Activated T-helper 1 cell treated with Interleukin-2 at 50 U/mL for 16 hours (primary cell): ENCODE data around the gene UBR3.
"Not testable (repeated sequence)": the region's sequence is repeated elsewhere in the genome, so short reads cannot be mapped to it uniquely, and the experiment has no call there.

Experiments
- DNase-seq: peaks from one replicate; pipeline ENCODE4 v3.0.0-alpha.2; 2020; ENCODE audit warnings: low read depth

UBR3 gene

DNA sequence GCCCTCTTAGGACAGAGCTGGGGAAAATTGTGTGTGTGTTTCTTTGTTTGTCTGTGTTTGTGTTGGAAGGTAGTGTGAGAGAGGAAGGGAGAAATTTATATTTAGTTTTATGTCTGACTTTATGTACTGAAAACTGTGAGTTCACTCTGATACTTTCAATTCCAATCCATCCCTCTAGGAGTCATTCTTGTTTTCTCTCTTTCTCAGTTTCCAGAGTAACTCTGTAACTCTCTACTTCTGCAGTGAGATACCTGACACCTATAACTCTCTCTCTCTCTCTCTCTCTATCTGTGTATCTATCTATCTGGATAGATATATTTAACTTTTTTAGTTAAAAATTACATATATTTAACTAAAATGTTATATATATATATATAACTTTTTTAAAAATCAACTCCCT is 128.7 kb downstream of the UBR3 start:
- no peak for DNase-seq

DNA sequence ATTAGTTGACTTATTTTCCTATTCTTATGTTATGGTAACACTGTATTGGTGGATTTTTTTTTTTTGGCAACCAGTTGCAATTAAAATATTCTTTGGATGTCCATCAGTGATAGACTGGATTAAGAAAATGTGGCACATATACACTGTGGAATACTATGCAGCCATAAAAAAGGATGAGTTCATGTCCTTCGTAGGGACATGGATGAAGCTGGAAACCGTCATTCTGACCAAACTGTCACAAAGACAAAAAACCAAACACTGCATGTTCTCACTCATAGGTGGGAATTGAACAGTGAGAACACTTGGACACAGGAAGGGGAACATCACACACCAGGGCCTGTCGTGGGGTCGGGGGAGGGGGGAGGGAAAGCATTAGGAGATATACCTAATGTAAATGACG is 130.0 kb downstream of the UBR3 start:
- DNase-seq = not testable (repeated sequence)

DNA sequence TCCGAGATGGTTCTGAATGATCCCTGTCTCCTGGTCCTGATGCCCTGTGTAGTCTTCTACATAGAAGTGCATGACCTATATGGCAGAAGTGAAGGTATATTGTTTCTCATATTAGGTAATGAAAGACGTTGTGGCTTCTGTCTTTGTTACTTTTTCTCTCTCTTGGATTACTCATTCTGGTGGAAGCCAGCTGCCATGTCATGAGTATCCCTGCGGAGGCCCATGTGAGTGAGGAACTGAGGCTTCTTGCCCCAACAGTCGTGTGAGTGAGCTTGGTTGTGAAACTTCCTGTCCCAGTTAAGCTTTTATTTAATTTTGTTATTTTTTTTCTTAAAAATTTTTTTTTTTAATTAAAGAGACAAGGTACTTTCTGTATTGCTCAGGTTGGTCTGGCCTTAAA is 134.7 kb downstream of the UBR3 start:
- no peak for DNase-seq

DNA sequence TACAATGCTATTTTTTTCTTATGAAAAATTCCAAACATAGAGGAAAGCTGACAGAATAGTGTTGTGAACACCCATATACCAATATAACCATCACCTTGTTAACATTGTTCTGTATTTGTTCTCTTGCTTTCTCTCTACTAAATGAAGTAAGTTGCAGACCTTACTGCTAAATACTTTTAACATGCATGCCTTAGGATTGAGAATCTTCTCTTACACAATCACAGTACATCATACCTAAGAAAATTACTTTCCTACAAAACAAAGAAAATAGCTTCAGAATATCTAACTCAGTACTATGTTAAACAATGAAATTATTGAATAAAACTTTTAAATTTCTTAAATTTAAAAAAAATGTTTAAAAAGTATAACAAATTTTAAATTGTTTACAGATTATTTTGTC is 136.5 kb downstream of the UBR3 start:
- DNase-seq = no peak

DNA sequence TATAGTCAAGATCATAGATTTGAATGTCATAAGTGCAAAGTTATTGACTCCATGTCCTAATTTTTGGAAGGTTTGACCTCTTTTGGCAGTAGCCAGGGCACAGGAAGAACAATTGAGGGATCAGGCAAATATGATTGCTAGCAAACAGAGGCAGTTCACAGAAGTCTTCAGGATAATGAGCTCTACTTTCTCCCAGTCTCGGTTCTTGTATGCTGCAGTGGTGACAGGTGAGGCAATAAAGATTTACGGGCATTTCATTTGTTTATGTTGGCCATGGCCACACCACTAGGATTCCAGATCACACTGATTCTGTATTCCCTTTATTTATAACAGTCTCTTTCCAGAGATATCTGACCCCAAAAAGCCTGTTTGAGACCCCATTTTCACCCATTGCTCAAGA is 137.5 kb downstream of the UBR3 start:
- no peak for DNase-seq

DNA sequence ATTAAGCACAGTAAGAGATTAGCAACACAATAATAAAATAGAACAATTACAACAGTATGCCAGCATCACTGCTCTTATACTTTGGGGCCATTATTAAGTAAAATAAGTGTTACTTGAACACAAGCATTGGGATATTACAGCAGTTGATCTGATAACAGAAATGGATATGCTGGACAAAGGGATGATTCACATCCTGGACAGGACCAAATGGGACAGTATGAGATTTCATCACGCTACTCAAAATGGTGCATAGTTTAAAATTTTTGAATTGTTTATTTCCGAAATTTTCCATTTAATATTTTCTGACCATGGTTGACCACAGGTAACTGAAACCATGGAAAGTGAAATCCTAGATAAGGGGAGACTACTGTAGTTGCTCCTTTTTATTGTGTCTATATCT is 138.2 kb downstream of the UBR3 start:
- DNase-seq = no peak

DNA sequence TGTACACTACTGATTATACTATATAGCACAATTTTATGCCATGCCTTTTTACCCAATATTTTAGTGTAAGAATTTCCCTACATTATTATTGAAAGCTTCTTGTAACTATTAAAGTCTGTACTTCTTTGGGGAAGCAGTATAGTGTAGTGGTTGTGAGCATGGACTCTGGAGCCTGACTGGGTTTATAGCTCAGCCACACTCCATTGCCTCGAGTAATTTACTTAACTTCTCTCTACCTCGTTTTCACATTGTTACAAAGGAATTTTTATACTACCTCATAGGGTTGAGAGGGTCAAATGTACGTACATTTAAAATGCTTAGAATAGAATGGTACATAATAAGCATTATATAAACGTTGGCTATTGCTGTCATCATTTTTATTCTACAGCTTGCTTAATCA is 139.2 kb downstream of the UBR3 start:
- no peak for DNase-seq

DNA sequence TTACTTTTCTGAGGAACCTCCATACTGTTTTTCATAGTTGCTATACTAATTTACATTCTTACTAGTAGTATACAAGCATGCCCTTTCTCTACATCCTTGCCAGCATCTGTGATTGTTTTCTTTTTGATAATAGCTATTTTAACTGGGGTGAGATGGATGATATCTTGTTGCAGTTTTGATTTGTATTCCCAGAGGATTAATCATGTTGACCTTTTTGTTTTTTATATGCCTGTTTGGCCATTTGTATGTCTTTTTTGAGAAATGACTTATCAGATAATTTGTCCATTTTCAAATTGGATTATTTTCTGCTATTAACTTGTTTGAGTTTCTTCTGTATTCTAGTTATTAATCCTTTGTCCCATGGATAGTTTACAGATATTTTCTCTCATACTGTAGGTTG is 141.5 kb downstream of the UBR3 start:
- DNase-seq = no peak

DNA sequence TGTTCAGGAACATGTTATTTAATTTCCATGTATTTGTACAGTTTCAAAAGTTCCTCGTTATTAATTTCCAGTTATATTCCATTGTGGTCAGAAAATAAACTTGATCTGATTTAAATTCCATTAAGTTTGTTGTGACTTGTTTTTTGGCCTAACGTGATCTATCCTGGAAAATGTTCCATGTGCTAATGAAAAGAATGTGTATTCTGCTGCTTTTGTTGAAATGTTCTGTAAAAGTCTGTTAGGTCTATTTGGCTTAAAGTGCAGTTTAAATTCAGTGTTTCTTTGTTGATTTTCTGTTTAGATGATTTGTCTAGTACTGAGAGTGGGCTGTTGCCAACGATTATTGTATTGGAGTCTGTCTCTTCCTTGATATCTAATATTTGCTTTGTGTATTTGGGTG is 148.0 kb downstream of the UBR3 start:
- DNase-seq = no peak

DNA sequence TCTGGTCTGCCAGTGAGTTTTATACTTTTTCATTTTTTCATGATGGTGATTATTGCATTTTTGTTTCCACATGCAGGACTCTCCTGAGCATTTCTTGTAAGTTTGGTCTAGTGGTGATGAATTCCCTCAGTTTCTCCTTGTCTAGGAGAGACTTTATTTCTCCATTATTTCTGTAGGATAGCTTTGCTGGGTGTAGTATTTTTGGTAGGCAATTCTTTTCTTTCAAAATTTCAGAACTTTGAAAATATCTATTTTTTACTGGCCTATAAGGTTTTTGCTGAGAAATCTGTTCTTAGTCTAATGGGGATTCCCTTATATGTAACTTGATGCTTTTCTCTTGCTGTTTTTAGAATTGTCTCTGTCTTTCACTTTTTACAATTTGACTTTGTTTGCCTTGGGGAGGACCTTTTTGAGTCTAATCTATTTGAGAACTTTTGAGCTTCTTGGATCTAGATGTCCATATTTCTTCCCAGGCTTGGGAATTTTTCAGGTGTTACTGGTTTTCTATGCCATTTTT is 149.1 kb downstream of the UBR3 start:
- DNase-seq = no peak

DNA sequence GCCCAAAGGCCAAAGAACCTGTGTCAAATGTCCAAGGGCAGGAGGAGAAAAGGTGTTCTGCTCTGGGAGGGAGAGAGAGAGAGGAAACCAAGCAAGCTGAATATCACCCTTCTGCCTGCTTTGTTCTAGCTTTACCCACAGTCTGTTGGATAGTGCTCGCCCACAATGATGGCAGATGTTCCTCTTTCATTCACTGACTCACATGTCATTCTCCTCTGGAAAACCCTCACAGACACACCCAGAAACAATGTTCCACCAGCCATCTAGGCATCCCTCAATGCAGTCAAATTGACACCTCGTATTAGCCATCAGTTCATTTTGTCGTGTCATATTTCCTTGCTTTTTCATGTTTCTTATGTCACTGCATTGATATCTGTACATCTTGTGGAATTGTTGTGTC is 150.3 kb downstream of the UBR3 start:
- DNase-seq = no peak

DNA sequence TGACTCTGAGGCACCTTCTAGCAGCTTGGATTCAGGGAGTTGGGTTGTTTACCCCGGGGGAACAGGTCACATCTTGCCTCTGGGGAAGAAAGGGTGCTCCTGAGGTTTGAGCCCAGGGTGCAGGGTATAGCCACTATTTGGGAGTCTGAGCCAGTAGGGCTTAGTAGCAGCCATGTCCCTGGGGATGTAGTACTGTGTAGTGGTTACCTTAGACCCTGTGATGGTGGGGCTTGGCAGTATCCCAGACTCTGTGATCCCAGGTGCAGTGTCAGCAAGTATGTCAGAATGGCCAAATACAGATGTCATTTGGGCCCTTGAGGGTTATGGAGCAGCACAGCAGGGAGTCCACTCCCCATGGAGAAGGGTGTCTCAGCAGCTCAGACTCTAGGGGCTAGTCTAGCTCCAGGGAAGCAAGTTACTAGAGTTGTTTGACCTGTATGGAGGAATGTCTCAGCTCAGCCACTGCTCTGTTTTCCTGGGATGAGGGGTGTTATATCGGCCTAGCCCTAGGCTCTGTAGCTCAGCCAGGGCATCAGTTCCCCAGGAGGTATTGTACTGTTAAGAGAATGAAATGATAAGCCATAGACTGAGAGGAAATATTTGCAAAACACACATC is 151.3 kb downstream of the UBR3 start:
- no peak for DNase-seq

DNA sequence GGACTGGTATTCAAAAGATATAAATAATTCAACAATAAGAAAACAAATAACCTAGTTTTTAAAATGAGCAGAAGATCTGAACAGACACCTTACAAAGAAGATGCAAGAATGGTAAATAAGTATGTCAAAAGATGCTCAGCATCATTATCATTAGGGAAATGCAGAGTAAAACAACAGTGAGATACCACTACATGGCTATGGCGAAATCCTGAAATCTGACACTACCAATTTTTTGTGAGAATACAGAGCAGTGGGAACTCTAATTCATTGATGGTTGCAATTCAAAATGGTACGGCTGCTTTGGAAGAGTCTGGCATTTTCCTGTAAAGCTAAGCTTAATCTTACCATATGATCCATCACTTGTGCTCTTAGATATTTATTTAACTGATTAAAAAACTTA is 151.8 kb downstream of the UBR3 start:
- DNase-seq = no peak

DNA sequence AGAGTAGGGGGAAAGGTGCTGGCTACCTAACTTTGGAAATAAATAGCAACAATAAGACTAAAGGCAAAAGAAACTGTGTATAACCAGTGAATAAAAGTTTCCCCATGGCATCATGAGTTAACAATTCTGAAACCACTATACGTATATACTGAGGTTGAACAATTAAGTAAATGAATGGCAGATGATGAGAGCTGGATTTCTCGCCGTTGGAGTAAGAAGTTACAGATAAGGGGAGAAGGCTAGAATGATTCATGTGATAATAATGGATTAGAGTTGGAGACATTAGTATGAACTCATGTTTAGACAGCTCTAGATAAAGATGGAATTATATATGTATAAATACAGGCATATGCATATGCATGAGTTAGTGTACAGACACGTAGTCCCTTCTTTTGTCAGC is 152.7 kb downstream of the UBR3 start:
- DNase-seq = no peak

DNA sequence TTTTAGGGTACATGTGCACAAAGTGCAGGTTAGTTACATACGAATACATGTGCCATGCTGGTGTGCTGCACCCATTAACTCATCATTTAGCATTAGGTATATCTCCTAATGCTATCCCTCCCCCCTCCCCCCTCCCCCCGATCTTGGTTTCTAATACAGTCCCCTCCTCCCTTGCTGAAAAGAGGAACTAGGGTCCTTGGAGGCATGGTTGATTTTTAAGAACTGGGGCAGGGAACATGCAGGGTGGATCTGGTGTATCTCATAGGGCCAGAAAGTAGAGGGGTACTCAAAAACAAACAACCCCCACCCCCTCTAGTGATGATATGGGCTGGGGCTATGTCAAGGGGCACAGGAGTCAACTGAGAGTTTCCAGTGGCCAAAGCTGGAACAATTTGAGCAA is 153.4 kb downstream of the UBR3 start:
- no peak for DNase-seq

DNA sequence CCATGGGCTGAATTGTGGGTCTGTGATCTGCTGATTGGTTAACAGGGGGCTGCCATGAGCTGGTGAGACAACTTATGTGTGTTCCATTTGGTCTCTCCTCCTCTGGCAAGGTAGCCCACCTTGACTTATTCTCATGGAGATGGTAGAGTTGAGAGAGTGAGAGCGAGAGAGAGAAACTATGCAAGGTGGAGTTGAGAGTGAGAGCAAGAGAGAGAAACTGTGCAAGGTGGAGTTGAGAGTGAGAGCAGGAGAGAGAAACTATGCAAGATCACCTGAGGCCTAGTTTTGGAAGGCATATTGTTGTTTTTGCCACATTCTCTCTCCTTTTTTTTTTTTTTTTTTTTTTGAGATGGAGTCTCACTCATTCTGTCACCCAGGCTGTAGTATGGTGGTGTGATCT is 155.7 kb downstream of the UBR3 start:
- no peak for DNase-seq

DNA sequence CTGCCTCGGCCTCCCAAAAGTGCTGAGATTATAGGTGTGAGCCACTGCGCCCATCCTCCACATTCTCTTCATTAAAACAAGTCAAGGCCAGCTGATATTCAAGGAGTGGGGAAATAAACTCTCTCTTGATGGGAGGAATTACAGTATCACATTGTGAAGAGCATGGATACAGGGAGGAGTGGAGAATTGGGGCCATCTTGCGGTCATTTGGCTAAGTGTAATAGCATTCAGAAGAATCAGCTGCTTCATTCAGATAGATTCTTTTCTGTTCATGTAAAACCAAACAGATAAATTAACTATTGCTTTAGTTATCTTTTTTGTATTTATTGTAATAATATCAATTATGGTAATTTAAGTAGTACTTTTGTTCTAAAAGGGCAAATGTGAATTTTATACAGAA is 156.3 kb downstream of the UBR3 start:
- DNase-seq = no peak

DNA sequence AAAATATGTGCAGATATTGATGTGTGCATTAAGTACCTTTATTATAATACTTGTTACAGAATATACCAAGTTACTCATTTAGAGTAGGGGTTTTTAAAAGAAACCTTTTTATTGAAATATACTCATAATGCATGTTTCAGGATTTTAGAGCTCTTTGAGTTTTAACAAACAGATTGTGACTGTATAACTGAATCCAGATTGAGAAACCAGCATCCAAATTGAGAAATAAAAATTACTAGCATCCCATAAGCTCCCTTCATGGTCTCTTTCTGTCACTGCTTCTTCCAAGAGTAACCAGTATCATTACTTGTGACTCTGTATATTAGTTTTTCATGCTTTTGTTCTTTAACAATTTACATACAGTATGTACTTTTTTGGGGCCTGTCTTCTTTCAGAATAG is 156.9 kb downstream of the UBR3 start:
- no peak for DNase-seq

DNA sequence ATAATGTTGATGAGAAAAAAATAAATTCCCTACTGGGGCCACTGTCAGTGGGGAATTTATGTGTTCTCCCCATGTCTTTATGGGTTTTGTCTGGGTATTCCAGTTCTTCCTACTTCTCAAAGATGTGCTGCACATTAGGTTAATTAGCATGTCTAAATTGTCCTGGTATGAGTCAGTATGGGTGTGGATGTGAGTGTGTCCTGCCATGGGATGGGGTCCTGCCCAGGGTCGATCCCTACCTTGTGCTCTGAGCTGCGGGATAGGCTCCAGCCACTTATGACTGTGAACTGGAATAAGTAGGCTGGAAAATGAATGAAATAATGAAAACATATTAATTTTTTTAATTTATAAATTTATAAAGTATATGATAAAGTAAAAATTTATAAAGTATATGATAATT is 167.5 kb downstream of the UBR3 start:
- DNase-seq = no peak

DNA sequence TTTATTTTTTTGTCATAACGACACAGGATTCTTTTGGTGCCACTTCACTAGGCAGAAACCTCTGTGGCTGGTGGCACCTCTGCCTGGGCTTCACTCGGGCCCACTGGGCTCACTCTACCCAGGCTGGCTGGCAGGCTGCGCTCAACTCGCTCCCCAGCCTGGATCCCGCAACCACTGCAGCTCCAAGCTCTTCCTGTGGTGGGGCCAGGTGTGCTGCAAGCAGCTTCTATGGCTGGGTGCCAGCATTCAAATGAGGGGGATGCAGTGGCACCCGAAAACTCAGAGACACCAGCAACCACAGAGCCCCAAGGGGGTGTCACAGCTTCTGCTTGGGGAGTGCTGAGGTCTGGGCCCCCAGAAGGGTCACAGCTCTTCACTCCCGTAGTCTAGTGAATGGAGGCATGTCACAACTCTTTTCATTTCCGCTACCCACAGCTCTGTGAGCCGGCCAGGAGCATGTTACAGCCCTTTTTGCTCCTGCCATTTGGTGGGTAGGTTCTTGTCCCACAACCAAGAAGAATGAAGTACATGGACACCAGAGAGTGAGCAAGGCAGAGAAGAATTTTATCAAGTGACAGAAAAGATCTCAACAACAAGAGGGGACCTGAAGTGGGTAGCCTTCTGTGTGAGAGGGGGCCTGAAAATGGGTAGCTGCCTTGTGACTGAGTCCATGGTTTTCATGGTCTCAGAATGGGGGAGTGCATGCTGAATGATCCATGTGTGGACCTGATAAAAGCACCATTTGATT is 170.1 kb downstream of the UBR3 start:
- DNase-seq = no peak

DNA sequence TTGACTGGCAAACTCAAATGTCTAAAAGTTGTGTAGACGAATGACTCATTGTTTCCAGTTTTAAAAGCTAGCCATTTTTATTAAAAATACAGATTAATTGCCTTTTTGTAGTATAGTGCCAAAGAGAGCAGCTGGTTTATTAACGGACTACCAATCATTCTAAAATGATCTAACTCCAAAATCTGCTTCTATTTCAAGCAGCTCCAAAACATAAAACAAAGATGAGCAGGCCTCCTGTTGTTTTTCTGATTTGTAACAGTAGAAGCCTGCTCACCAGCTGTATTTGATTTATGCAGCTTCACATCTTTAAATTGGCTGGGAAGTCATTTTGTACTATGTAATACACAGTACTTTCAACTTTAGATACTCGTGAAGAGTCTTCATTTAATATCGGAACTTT is 171.8 kb downstream of the UBR3 start:
- no peak for DNase-seq

DNA sequence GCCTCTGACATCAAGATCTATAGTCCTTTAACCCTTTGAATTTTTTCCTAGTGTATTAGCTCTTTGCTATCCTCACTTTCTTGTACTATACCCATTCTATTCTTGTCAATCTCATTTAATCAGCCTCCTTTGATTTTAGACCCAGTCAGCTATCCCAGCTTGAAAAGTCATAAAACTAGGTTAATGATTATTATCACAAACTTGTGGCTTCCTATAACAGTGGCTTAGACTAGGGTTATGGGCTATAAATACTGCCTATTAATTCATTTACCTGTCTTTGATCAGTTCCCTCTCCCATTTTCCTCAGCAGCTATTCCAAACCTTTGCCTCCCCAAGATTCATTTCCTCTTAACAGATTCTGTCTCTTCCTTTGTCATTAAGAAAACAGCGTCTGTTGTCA is 174.8 kb downstream of the UBR3 start:
- no peak for DNase-seq

DNA sequence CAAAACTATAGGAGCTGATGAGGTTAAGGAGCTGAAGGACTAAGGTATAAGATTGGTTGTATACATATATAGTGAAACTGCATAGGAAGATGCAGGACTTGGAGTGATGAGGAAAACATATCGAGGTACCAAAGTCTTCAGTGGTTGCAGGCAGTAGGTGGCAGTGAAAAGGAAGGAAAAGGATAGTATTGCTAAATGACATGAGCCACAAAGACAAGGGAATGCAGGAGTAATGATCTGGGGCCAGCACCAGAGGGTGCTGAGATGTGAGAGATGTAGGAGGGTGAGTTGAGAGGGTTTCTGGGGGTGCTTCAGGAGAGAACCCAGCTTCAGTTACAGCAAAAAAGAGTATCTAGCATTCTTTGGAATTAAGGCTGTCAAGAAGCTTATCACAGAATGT is 178.4 kb downstream of the UBR3 start:
- DNase-seq = no peak
